Measurements from ENCODE around the gene SLF2. TPM values are rescaled to one million over a fixed set of nuclear protein-coding genes. Genes with fewer than 3 reads are reported as not detected.

Gene SLF2
- total RNA-seq, 3 donors from 2014 or later (not counting 1 experiment from before 2014, with no cell fraction given), result 24.2 to 35.4 (median 30.9) TPM

DNA sequence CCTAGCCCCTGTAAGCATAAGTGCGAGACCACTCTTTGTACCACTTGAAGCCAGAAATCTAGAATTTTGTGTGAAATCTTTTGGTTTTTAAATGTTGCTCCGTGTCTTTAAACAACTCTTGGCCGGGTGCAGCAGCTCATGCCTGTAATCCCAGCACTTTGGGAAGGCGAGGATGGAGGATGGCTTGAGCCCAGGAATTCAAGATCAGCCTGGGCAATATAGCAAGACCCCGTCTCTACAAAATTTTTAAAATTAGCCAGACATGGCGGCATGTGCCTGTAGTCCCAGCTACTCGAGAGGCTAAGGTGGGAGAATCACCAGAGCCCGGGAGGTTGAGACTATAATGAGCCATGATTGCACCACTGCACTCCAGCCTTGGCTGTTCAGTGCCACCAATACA is 4.4 kb upstream of the SLF2 start:
- Histone ChIP-seq H3K36me3 (ENCODE audit: control insufficient read depth, insufficient read depth, low read length) (no peaks in the 10 kb centered on the region), H3K27me3 (ENCODE audit: control insufficient read depth, insufficient read depth, low read length) (no peaks in the 10 kb centered on the region), H3K4me3 (ENCODE audit: low read length) (no peak overlapping the region), H3K4me1 (ENCODE audit: control insufficient read depth, insufficient read depth, low read length) (peaks cover 8% of the 10 kb centered on the region), H3K27ac (ENCODE audit: low read length) (no peak overlapping the region), H3K9me3 (ENCODE audit: control insufficient read depth, insufficient read depth, low read length) (no peaks in the 10 kb centered on the region)
- DNase-seq (no peak), ATAC-seq (no peak)
- H3K36me3 Mint-ChIP-seq, result no peaks in the 10 kb centered on the region
- no peak overlapping the region for H3K27ac Mint-ChIP-seq
- H3K4me1 Mint-ChIP-seq, result peaks cover 8 to 21% of the 10 kb centered on the region in 2 donors
- H3K9me3 Mint-ChIP-seq, result no peaks in the 10 kb centered on the region
- H3K4me3 Mint-ChIP-seq, result no peak overlapping the region
- H3K27me3 Mint-ChIP-seq (ENCODE audit: low read depth in 2 of 2), result no peaks in the 10 kb centered on the region
- 92% methylated on average over 8 of the region's 8 CpGs for WGBS (ENCODE audit: insufficient coverage)
- TF ChIP-seq, protein P1, sequence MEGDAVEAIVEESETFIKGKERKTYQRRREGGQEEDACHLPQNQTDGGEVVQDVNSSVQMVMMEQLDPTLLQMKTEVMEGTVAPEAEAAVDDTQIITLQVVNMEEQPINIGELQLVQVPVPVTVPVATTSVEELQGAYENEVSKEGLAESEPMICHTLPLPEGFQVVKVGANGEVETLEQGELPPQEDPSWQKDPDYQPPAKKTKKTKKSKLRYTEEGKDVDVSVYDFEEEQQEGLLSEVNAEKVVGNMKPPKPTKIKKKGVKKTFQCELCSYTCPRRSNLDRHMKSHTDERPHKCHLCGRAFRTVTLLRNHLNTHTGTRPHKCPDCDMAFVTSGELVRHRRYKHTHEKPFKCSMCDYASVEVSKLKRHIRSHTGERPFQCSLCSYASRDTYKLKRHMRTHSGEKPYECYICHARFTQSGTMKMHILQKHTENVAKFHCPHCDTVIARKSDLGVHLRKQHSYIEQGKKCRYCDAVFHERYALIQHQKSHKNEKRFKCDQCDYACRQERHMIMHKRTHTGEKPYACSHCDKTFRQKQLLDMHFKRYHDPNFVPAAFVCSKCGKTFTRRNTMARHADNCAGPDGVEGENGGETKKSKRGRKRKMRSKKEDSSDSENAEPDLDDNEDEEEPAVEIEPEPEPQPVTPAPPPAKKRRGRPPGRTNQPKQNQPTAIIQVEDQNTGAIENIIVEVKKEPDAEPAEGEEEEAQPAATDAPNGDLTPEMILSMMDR (IDR thresholded peaks at IDR 0.05), result no peak
- intact Hi-C loops (cut with micrococcal nuclease), result no loop called here

DNA sequence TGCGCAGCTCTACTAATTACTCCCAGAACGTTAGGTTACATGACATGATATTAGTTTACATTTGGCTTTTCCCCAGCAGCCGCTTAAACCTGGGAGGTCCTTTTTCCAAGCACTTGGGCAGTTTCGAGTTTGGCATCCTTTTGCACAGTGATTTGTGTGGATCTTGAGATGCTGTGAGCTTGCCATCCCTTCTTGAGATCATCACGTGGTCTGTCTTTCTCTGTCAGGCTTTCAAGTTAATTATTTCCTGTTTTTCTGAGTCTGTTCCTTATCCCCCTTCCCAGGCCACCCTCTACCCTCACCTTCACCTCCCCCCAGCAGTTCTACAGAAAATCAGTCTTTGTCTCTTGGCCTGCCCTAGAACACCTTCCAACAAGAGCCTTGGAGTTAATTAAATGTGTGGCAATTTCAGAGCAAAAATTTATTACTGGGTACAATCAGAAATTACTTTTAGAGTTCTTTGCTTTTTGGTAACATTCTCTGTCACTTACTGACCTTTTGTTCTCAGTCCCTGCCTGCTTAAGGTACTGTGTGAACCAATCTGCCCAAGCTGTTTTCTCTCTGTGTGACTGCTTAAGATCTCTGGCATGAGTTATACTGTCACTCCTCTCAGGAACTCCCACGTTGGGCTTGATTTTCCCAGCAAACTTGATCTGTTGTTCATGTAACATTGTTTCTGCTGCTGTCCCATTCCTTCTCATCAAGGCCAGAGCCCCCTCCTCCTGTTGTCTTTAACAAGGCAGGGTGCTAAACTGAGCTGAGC is 3.1 kb upstream of the SLF2 start:
- Mint-ChIP-seq H3K4me3 (no peak overlapping the region), H3K27ac (no peak overlapping the region), H3K4me1 (peaks cover 20 to 33% of the 10 kb centered on the region in 2 donors), H3K36me3 (no peaks in the 10 kb centered on the region), H3K27me3 (ENCODE audit: low read depth in 2 of 2) (no peaks in the 10 kb centered on the region), H3K9me3 (no peaks in the 10 kb centered on the region)
- no peaks in the 10 kb centered on the region for H3K36me3 ChIP-seq (ENCODE audit: control insufficient read depth, insufficient read depth, low read length)
- ATAC-seq (no peak), DNase-seq (no peak)
- 42% methylated on average over 6 of the region's 6 CpGs for WGBS (ENCODE audit: insufficient coverage)
- no peak overlapping the region for H3K4me3 ChIP-seq (ENCODE audit: low read length)
- TF ChIP-seq, protein P1 (IDR thresholded peaks at IDR 0.05), result no peak
- H3K4me1 ChIP-seq (ENCODE audit: control insufficient read depth, insufficient read depth, low read length), result peaks cover 8% of the 10 kb centered on the region
- no peaks in the 10 kb centered on the region for H3K27me3 ChIP-seq (ENCODE audit: control insufficient read depth, insufficient read depth, low read length)
- no peak overlapping the region for H3K27ac ChIP-seq (ENCODE audit: low read length)
- no peaks in the 10 kb centered on the region for H3K9me3 ChIP-seq (ENCODE audit: control insufficient read depth, insufficient read depth, low read length)
- intact Hi-C loops (cut with micrococcal nuclease), result no loop called here

DNA sequence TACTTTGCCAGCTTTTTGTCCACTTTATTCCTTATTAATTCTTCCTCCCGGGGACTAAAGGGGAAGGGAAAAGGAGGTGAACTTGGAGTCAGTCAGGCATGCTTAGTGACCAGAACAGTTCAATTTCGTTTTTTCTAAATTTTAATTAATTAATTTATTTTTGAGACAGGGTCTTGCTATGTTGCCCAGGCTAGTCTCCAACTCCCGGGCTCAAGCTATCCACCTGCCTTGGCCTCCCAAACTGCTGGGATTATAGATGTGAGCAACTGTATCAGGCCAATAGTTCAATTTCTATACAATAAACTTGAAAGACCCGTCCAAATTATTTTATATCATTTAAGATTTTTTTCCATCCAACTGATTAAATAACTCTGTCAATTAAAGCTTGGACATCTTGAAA is 1.3 kb upstream of the SLF2 start:
- H3K4me3 ChIP-seq (ENCODE audit: low read length), result no peak overlapping the region
- H3K27me3 ChIP-seq (ENCODE audit: control insufficient read depth, insufficient read depth, low read length), result no peaks in the 10 kb centered on the region
- H3K27ac ChIP-seq (ENCODE audit: low read length), result no peak overlapping the region
- peak overlapping the region; percentile 96 for H3K27ac Mint-ChIP-seq
- ATAC-seq (no peak), DNase-seq (no peak)
- 100% methylated on average over 1 of the region's 4 CpGs for WGBS (ENCODE audit: insufficient coverage)
- H3K36me3 ChIP-seq (ENCODE audit: control insufficient read depth, insufficient read depth, low read length), result peaks cover 1% of the 10 kb centered on the region
- H3K9me3 ChIP-seq (ENCODE audit: control insufficient read depth, insufficient read depth, low read length), result no peaks in the 10 kb centered on the region
- H3K4me1 ChIP-seq (ENCODE audit: control insufficient read depth, insufficient read depth, low read length), result peaks cover 8% of the 10 kb centered on the region
- peaks cover 2% of the 10 kb centered on the region for H3K36me3 Mint-ChIP-seq
- no peaks in the 10 kb centered on the region for H3K9me3 Mint-ChIP-seq
- no peaks in the 10 kb centered on the region for H3K27me3 Mint-ChIP-seq (ENCODE audit: low read depth in 2 of 2)
- H3K4me3 Mint-ChIP-seq, result no peak overlapping the region
- TF ChIP-seq, protein P1 (IDR thresholded peaks at IDR 0.05), result no peak
- intact Hi-C loops (cut with micrococcal nuclease), result no loop called here
- H3K4me1 Mint-ChIP-seq, result peaks cover 30 to 43% of the 10 kb centered on the region in 2 donors
